Glomerular endothelial cell (primary cell): ENCODE data around the gene PNLIPRP1. TPM values are rescaled to one million over a fixed set of nuclear protein-coding genes. Genes with fewer than 3 reads are reported as not detected.

Experiments
- DNase-seq: peaks from one replicate; pipeline ENCODE4 v3.0.0-alpha.2; 2011; ENCODE audit warnings: low read depth, low spot score; ENCODE audit errors: extremely low read depth
- total RNA-seq: library from RNA; depleted of rRNA; stranded (reverse); fragments of >200 nt; gene quantifications from 2 replicates; pipeline ENCODE4 v1.2.3, GENCODE V29; 2015

Gene PNLIPRP1
- total RNA-seq, 1 donor from 2014 or later: not detected

DNA sequence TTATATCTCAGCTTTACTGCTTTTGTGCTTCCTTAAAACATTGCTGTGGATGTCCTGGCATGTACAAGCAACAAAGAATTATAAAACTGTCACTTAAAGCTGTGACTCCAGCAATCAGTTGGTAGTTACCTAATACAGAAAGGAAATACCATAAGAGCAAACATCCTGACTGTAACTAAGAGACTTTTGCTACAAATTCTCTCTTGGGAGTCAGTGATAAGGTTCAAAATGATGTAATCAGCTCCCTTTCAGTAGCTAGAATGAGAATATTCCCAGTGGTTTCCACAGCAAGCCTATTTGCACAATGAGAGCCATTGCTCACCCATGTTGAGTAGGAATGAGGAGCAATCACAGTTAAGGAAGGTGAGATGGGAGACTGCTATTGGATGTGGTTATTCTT lies 7.6 kb downstream of the PNLIPRP1 start:
- DNase-seq: no peak

DNA sequence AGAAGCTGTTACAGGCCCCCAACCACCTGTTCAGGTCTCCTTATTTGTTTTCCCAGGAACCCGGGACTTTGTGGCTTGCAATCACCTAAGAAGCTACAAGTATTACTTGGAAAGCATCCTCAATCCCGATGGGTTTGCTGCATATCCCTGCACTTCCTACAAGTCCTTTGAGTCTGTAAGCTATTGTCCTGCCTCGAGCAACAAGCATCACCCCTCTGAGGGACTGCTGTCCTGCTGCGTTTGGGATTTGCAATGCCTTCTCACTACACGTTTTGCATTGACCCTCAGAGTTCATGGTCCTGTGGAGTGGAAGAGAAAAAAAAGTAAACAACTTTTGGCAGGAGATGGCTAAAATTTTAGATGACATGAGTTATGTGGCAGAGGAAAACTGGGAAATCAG lies 9.2 kb downstream of the PNLIPRP1 start:
- no peak for DNase-seq

DNA sequence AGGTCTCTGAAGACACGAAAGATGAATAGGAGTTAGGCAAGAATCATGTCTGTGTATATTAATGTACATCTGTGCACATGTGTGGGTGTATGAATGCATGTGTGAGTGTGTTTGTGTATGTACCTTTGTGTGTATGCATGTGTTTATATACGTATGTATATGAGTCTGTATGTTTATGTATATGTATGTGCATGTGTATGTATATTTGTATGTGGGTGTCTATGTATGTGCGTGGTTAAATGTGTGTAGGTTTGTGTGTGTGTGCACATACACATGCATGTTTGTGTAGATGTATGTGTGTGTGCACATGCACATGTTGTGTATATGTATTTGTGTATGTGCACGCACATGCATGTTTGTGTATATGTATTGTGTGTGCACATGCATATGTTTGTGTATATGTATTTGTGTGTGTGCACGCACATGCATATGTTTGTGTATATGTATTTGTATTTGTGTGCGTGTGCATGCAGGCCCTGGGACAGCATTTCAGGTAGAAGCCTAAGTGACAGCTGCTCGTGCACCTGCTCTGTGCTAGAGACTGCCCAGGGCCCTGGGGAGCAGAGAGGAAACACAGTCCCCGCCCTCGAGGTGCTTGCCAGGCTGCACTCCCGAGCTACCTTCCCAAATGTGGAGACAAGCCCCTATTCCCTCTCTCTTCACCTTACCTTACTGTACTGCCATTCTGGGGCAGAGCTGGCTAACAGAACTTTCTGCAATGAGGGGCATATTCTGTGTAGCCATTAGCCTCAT lies 12.1 kb downstream of the PNLIPRP1 start:
- no peak for DNase-seq

DNA sequence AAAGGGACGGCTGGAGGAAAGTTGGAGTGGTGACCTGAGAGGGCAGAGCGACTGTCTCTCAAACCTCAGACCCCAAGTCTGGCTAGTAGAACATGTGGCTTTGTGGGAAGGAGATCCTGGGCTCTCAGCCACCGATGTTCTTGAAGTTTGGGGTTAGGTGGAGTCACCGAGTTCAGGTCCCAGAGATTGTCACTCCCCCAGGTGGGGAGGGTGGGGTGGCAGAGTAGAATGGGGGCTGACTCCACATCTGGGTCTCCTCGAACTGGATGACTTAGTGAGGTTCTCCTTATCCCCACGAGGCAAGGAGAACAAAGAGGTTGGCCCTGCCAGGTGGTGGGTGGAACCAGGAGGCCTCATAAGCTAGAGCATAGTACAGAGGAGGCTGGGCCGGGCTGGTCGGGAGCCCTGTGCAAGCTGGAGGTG lies 15.3 kb downstream of the PNLIPRP1 start:
- no peak for DNase-seq

DNA sequence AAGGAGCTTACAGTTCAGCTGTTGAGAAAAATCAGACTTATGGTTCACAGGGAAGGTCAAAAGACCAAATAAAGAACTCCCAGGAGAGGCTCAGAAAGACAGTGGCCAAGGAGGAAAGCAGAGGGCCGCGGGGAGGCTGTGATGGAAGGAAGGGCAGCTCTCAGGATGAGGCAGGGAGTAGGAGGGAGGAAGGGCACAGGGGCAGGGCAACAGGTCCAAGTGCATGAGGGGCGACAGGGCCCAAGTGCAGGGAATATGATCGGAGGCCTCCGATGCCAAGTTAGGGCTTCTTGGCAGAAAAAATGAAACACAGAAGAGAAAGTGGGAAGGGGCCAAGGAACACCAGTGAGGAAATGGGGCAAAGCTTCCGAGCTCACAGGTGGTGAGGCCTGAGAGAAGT lies 16.6 kb downstream of the PNLIPRP1 start:
- DNase-seq: no peak

DNA sequence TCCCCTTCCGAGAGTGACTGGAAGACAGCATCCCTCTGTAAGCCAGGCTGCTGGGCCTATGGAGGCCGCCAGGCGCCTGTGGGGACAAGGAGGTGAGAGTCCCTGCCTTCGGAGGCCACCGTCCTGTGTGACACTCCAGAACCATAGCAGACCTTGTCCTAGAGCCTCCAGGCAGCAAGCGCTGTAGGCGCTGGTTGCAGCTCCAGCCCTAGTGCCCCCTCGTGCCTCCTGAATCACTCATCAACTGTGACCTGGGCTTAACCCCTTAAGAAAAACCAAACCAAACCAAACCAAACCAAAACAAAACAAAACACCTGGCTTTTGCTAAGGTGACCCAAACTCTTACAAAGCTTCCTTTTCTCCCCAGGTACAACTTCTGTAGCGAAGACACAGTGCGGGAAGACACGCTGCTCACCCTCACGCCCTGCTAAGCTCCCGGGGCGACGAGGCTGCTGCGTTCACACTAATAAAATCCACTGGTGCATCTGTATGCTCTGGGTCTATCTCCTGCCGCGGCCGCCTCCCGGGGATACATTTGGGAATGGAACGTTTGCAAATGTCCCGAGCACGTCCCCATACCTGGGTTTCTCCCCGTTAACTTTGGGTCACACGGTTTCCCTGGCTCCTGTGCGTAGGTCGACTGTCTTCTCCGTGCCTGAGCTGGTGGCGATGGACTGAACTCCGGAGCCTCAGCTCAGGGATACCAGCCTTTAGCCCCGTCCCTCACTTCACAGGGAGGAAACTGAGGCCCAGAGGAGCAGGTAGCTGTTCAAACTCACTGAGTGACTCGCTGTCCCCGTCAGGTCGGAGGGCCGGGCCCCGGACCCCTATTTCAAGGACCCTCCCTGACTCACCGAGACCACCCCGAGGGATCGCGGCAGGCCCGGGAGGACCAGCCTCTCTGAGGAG lies 18.2 kb downstream of the PNLIPRP1 start:
- DNase-seq: no peak

DNA sequence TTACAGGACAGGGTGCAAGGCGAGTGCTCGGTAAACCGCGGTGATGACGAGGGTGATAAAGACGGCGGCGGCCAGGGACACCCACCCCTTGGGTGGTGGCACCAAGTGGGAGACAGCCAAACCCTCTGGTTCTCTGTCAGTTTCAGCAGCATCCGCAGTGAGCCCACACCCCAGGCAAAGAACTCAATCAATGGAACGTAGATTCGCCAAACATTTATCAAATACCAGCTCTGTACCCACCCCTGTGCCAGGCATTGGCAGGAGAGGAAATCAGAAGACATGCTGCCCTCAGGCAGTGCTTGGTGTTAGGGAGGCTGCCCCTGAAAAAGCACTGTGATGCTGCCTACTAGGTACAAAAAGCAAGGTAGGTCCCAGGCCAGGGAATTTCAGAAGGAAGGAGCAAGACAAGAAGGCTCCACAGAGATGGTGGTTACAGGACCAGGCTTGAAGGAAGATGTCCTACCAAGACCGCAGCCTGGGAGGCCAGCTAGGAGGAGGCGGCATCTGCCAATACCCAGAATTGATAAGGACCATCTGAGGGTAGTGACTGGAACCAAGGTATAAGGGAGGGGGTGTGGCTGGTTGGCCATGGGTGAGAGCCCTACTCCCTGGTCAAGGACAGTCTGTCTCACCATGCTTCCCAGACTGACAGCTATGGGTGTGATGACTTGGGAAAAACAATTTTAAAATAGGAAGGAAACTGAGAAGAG lies 19.8 kb downstream of the PNLIPRP1 start:
- no peak for DNase-seq

DNA sequence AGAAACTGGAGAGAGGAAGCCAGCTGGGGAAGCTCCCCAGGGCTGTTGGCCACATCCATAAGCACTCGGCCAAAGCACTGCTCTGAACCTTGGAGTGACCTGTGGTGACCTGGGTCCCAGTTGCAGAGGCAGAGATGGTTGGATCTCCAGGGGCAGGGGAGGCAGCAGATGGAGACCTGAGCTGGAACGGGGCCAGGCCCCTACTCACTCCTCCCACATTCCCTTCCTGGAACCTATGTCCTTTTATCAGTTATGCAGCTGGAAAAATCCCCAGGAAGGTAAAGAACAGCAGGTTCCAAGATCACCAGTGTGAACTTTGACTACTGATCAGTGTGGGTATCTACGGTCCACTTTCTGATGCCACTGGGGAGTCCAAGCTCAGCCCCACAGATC lies 20.4 kb downstream of the PNLIPRP1 start:
- no peak for DNase-seq

DNA sequence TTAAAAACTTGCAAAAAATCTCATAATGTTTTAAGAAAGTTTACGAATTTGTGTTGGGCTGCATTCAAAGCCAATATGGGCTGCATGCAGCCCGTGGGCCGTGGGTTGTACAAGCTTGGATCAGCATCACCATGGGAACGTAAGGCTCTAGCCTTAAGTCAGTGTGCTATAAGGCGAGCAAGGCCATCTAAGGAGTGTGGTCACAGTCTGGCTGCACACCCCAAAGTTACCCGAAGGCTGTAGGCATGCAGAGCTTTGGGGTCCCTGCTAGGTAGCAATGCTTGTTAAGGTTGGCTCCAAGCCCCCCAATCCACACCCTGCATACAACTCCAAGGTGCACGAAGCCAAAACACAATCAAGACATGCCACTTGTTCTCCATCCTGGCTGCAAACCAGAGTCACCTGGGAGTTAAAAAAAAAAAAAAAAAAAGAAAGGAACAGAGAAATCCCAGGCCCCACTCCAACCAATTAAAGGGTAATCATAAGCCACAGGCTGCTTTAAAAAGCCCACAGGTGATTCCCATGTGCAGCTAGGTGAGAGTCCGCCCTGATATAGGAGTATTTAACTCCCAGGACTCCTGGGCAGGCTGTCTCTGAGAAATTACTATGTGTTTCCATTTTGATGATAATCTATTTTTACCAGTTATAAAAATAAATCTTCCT lies 21.5 kb downstream of the PNLIPRP1 start:
- DNase-seq: no peak

DNA sequence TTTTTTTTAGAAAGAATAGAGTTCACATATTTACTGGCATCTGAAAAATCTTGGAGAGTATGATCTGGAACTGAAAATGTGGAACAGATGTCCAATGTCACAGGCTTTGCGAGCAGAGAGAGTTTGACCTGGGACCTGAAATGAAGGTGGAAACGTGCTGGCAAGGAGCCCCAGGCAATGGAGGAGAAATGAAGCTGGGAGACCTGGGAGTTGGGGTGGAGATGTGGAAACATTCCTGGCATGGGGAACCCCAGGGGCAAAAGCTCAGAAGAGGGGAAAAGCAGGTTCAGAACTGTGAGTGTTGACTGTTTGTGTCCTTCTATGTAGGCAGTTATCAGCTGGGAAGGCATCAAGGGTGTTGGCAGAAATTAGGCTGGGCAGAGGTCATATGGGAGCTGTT lies 22.7 kb downstream of the PNLIPRP1 start:
- DNase-seq: no peak

DNA sequence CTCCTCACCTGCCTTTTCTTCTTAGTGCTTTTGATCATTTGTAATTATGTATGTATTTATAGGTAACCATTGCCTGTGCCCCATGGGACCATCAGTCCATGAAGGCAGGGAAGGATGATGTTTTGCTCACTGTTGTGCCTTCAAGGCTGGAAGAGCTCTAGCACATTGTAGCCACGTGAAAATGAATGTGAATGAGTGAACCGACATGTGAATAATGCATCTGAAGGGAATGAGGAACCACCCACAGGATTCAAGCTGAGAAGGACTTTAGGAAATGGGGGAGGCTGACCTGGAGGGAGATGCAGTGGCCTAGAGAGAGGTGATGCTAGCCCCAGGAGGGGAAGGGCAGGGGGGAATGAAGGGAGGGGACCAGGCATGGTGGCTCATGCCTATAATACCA lies 24.0 kb downstream of the PNLIPRP1 start:
- no peak for DNase-seq

DNA sequence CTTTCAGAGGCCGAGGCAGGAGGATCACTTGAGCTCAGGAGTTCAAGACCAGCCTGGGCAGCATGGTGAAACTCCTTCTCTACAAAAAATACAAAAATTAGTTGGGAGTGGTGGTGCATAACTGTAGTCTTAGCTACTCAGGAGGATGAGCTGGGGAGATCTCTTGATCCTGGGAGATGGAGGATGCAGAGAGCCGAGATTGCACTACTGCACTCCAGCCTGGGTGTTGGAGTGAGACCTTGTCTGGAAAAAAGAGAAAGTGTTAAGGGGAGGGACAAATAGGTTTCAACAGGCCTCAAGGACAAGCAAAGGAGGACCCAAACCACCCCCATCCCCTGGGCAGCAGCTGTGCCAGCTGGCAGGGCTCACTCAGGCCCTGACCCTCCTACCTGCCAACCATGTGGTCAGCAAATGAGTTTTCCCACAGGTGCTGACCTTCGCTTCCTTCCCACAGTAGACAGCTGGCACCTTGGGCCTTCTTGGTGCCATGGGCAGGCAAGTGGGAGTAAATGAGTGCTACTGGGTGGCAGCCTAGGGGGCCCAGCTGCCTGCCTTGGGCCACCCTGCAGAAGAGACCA lies 24.5 kb downstream of the PNLIPRP1 start:
- no peak for DNase-seq

DNA sequence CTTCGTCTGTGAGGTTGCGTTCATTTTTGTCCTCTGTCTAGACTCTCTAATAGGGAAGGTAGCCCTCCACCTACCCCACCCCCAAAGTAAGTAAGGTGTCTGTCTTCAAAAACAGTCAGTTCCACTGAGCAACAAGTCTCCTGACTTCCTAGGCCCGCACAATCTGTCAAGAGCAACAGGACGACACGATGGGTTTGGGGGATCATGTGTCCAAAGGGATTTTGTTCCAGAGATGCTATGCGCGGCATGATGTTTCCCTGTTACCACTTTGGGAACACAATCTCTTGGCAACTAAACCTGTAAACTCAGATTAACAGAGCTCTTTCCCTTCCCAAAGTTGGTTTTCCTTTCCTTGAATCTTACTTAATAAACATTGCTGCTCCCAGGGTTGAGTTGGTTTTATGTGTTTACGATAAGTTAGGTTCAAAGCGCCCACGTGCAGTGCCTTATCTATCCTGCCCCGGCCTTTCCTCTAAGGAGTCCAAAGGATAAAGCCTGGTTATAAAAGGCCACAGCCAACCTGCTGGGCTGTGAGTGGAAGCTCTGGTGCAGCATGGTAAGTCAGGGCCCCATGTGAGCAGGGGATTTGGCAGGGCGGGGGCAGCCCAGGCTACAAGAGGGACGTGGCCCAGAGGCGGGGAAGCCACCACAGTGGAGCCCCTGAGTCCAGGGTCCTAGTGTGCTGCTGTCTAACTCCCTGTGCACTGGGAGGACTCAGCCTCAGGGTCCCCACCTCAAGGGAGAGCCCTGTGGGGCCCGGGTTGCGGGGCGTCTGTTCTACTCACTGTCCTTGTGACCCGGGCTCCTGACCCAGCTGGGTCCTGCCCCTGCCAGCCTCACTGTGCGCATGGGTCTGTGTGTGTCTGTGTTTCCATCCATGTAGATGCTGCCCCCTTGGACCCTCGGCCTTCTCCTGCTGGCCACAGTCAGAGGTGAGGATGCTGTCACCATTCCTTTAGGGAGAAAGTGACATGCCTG lies 30.0 kb downstream of the PNLIPRP1 start, which contains the start of gene PNLIPRP2:
TSS of gene PNLIPRP2 (plus strand) at position 531 of the 978 bp plus-strand sequence.
- no peak for DNase-seq

DNA sequence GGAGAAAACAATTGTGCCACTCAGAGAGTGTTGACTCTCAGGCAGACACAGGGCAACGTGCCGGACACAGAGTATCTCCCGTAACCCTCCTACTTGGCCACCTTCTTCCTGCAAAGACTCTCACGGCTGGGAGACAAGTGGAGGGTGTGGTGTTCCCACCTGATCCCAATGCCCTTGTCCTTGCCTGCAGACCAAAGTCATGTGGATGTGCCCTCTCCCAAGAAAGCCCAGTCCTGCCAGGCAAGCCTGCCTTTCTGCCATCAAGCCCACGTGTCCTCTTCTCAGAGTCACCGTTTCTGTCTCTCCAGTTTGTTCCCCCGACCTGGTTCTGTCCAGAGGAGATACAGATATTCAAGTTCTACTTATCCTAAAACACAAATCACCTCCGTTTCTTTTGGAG lies 30.7 kb downstream of the PNLIPRP1 start:
- DNase-seq: no peak

DNA sequence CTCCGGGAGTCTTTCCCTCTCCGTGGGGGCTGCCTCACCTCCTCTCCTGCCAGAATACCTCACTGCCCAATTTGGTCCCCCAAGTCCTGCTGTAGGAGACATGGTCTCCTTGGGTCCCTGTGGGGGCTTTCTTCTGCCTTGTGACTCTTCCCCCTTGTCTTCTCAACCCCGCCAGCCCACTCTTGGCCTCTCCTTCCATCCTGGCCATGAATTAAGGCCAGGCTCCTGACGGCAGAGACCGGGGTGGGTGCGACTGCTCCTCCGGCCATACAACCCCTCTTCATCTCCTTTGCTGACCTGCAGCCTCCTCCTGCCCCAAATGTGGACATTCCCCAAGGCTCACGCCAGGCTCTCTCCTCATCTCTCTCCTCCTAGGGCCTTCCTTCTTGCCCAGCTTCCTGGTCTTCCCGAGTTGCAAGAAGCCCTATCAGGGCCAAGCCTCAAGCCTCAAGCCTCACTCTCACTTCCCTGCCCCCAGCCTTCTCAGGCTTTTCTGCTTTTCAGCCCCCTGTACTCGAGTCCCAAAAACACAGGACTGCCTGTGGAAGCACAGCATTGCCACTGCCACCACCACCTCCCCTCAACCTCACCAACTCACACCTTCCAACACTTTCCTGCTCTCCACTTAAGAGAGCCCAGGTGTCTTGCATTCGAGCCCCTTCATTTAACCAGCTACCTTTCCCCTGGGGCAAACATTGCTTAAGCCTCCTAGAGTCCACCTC lies 31.3 kb downstream of the PNLIPRP1 start:
- DNase-seq: no peak

DNA sequence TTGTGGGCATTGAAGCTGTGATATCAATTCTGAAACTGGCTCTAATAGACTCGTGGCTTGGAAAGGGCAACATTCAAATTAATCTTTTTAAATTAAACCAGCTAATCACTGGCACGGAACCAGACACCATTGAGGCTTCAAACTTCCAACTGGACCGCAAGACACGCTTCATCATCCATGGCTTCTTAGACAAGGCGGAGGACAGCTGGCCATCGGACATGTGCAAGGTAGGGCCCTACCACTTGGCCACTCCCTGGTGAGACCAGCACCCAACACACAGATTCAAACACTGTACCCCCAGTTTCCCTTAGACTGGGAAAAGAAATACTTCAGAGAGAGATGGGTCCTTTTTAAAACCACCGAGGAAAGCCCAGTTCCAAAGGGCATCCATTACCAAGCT lies 35.1 kb downstream of the PNLIPRP1 start:
- DNase-seq: no peak

DNA sequence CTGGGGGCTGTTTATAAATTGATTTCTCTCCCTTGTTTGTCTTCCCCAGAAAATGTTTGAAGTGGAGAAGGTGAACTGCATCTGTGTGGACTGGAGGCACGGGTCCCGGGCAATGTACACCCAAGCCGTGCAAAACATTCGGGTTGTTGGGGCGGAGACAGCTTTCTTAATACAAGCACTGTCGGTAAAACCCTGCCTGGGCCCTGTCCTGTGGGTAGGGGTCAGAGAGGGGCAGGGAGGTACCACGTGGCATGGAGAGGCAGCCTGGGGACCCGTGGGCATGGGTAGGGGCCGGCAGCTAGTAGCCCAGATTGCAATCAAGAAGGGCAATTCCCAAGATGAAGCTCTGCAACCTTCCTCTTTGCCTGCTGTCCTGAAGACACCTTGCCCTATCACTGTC lies 36.1 kb downstream of the PNLIPRP1 start:
- no peak for DNase-seq

DNA sequence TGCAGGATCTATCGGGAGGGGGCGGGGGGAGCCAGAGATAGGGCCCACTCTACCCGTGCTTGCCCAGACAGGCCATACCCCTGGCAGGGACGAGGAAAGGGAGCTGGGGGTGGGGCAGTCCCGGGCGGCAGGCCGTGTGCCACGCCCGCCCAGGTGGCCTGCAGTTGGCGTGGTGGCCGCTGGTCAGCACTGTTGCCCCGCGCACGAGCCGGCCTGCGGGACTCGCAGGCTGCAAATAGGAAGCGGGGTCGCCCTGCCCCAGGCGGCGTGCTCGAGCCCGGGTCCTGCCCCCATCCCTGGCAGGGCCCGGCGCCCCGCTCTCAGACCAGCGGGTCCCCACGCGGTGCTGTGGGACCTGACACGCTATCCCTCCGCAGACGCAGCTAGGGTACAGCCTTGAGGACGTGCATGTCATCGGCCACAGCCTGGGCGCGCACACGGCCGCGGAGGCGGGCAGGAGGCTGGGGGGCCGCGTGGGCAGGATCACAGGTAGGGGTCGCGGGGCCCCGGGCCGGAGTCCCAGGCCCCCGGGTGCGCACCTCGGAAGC lies 36.7 kb downstream of the PNLIPRP1 start:
- DNase-seq: no peak
